Dendritic cell treated with granulocyte-macrophage colony-stimulating factor and Interleukin-4, amounts not matched to agents 40 ng/mL and 50 ng/mL, for 4 days (primary cell): Measurements from ENCODE around the gene ZNF672.
A peak's percentile ranks its signal among the peaks of the same experiment; 100 is the strongest.
"Not testable (repeated sequence)": the region's sequence is repeated elsewhere in the genome, so short reads cannot be mapped to it uniquely, and the experiment has no call there.

Experiments used
- H3K27ac Mint-ChIP-seq: one replicate; pipeline ENCODE4 v1.8.0; 2022; ENCODE audit warnings: mild to moderate bottlenecking, mixed read lengths
- H3K27me3 Mint-ChIP-seq: one replicate; pipeline ENCODE4 v1.8.0; 2022; ENCODE audit warnings: mild to moderate bottlenecking, mixed read lengths
- H3K36me3 Mint-ChIP-seq: one replicate; pipeline ENCODE4 v1.8.0; 2022; ENCODE audit warnings: low read depth, mixed read lengths
- H3K4me1 Mint-ChIP-seq: one replicate; pipeline ENCODE4 v1.8.0; 2022; ENCODE audit warnings: low read depth, mixed read lengths
- H3K4me3 Mint-ChIP-seq: one replicate; pipeline ENCODE4 v1.8.0; 2022; ENCODE audit warnings: mild to moderate bottlenecking, moderate library complexity, mixed read lengths
- H3K9me3 Mint-ChIP-seq: one replicate; pipeline ENCODE4 v1.8.0; 2022; ENCODE audit warnings: mixed read lengths
- intact Hi-C: fragments of 100-400 bp; cut with micrococcal nuclease; formaldehyde crosslinking; loops from one replicate; pipeline ENCODE4 v1.15.0; 2022

ZNF672 gene

DNA sequence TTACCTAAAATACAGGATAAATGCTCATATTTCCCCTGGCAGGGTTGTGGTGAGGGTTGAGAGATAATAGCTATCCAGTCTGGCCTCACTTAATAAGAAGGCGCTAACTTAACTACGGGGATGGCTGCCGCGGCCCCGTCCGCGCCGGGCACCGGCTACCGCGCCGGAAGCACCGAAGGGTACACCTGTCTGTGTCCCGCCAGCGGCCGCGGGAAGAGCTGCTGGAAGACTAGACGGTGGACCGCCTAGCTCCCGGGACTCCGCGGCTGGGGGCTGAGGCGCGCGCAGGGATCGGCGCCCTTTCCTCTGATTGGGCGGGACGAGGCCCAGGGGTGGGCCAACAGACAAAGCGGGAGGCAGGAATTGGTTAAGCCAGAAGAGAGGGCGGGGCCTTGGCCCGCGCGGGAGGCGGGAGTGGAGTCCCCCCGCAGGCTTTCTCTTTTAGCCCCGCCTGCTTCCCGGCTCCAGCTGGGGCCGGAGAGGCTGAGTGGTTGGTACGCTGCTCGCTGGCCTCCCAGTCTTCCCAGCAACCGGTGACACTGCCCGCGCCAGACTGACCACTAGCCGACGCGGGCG is at the start of gene ZNF672:
ZNF672 (plus strand) TSS at position 444 of the 576 bp plus-strand sequence. CDS start 9,051 bp downstream, outside the sequence.
- H3K4me1 Mint-ChIP-seq, result peaks cover 36% of the 10 kb centered on the region
- H3K27ac Mint-ChIP-seq, result no peak within 1 kb of the TSS
- H3K36me3 Mint-ChIP-seq, result peaks cover 28% of the 10 kb centered on the region
- H3K27me3 Mint-ChIP-seq, result no peaks in the 10 kb centered on the region
- no peaks in the 10 kb centered on the region for H3K9me3 Mint-ChIP-seq
- intact Hi-C loops, result loop anchor here (1.0 to 2.0 kb wide), 2 partner anchors 12 to 69 kb away; partner anchors contain the start of gene PGBD2
- no peak within 1 kb of the TSS for H3K4me3 Mint-ChIP-seq

DNA sequence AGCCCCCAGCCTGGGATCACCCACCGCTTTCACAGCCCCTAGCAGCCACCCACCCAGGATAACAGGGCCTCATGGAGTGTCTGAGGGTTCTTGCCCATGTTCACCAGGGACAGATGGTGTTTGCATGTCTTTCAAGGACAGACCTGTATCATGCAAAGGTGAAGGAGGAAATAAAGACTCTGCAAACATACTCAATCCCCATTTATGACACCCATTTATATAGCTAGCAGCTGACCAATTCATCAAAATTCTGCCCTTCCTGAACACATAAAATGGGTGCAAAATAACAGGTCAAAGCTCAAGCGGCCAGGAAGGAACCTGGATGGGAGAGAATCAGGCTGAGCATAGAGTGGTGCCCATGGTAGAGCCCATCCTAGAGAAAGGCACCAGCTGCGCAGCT is 49.7 kb upstream of the ZNF672 start:
- Mint-ChIP-seq H3K36me3 (no peaks in the 10 kb centered on the region), H3K9me3 (no peaks in the 10 kb centered on the region), H3K27ac (no peak overlapping the region), H3K4me3 (no peak overlapping the region), H3K4me1 (peaks cover 34% of the 10 kb centered on the region), H3K27me3 (peaks cover 2% of the 10 kb centered on the region)
- intact Hi-C loops, result no loop called here

GRCh38 chr1:248789337-248789736 is 48.7 kb upstream of the ZNF672 start:
- H3K36me3 Mint-ChIP-seq, H3K27me3 Mint-ChIP-seq, H3K4me3 Mint-ChIP-seq, H3K9me3 Mint-ChIP-seq, intact Hi-C loops, H3K27ac Mint-ChIP-seq: not testable (repeated sequence)
- H3K4me1 Mint-ChIP-seq, result peaks cover 40% of the 10 kb centered on the region

DNA sequence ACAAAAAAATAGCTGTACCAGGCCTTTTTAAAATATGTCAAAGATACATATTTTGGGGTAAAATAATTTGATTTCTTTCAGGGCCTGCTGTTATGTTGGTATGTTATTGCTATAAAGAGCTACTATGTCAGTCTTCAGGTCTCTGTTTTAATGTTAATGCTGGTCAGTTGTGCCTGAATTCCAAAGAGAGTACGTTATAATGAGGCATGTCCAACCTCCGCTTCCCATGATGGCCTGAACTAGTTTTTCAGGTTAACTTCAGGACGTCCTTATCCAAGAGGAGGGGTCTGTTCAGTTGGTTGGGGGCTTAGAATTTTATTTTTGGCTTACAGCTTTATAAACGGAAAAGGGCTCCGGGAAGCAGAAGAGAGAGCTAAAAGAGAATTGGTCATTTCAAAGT is 47.6 kb upstream of the ZNF672 start:
- H3K4me1 Mint-ChIP-seq, result peaks cover 41% of the 10 kb centered on the region
- H3K9me3 Mint-ChIP-seq, result peaks cover 18% of the 10 kb centered on the region
- no peaks in the 10 kb centered on the region for H3K27me3 Mint-ChIP-seq
- intact Hi-C loops, result no loop called here
- no peak overlapping the region for H3K27ac Mint-ChIP-seq
- no peak overlapping the region for H3K4me3 Mint-ChIP-seq
- no peaks in the 10 kb centered on the region for H3K36me3 Mint-ChIP-seq

GRCh38 chr1:248791010-248791409 is 47.0 kb upstream of the ZNF672 start:
- Mint-ChIP-seq H3K4me1 (peaks cover 36% of the 10 kb centered on the region), H3K27me3 (no peaks in the 10 kb centered on the region), H3K27ac (no peak overlapping the region), H3K4me3 (no peak overlapping the region), H3K9me3 (peaks cover 18% of the 10 kb centered on the region), H3K36me3 (no peaks in the 10 kb centered on the region)
- intact Hi-C loops, result no loop called here

GRCh38 chr1:248792342-248792741 is 45.7 kb upstream of the ZNF672 start:
- intact Hi-C loops, result no loop called here
- Mint-ChIP-seq H3K36me3 (no peaks in the 10 kb centered on the region), H3K27ac (no peak overlapping the region), H3K4me3 (no peak overlapping the region), H3K27me3 (no peaks in the 10 kb centered on the region), H3K4me1 (peaks cover 23% of the 10 kb centered on the region), H3K9me3 (peaks cover 18% of the 10 kb centered on the region)

GRCh38 chr1:248793592-248793991 is 44.4 kb upstream of the ZNF672 start:
- intact Hi-C loops, result no loop called here
- Mint-ChIP-seq H3K36me3 (no peaks in the 10 kb centered on the region), H3K27me3 (no peaks in the 10 kb centered on the region), H3K4me1 (peaks cover 27% of the 10 kb centered on the region), H3K4me3 (no peak overlapping the region), H3K9me3 (peaks cover 18% of the 10 kb centered on the region), H3K27ac (peak overlapping the region; percentile 9)

DNA sequence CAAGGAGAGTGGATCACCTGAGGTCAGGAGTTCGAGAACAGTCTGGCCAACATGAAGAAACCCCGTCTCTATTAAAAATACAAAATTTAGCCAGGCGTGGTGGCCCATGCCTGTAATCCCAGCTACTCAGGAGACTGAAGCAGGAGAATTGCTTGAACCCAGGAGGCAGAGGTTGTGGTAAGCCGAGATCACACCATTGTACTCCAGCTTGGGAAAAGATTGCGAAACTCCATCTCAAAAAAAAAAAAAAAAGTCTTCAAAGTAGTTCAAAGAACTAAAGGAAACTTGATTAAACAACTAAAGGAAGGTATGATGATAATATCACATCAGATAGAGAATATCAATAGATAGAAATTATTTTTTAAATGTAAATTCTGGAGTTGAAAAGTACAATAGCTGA is 43.4 kb upstream of the ZNF672 start:
- H3K4me3 Mint-ChIP-seq, H3K27me3 Mint-ChIP-seq, H3K27ac Mint-ChIP-seq, intact Hi-C loops, H3K36me3 Mint-ChIP-seq: not testable (repeated sequence)
- peaks cover 18% of the 10 kb centered on the region for H3K9me3 Mint-ChIP-seq
- H3K4me1 Mint-ChIP-seq, result peaks cover 36% of the 10 kb centered on the region

DNA sequence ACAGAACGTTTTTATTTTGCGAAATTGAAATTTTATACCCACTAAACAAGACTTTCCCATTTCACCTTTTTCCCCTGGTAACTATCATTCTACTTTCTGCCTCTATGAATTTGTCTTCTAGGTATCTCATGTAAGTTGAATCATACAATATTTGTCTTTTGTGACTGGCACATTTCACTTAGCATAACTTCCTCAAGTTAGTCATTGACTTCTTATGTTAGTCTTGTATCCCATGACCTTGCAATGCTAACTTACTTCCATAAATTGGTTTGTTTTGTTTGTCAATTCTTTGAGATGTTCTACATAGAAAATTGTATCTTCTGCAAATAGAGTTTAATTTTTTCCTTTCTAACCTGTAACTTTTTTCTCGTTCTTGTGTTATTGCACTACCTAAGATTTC is 39.2 kb upstream of the ZNF672 start:
- Mint-ChIP-seq H3K4me1 (peaks cover 36% of the 10 kb centered on the region), H3K9me3 (peaks cover 15% of the 10 kb centered on the region), H3K27ac (no peak overlapping the region), H3K4me3 (no peak overlapping the region), H3K27me3 (no peaks in the 10 kb centered on the region), H3K36me3 (no peaks in the 10 kb centered on the region)
- intact Hi-C loops, result no loop called here

DNA sequence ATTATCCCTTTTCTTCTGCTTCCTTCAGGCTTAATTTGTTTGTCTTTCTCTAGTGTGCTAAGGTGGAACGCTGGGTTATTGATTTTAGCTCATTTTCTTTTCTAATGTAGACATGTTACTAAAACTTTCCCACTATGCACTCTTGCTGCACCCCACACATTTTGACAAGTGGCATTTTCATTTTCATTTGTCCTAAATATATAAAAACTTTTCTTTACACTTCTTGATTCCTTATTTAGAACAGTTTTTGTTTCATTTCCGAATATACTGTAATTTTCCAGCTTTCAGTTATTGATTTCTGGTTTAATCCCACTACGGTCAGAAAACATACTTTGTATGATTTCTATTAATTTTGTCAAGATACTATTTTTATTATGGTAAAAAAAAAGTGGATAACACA is 37.6 kb upstream of the ZNF672 start:
- no peak overlapping the region for H3K4me3 Mint-ChIP-seq

GRCh38 chr1:248802454-248802853 is 35.6 kb upstream of the ZNF672 start:
- intact Hi-C loops, result no loop called here
- Mint-ChIP-seq H3K27me3 (no peaks in the 10 kb centered on the region), H3K27ac (no peak overlapping the region), H3K9me3 (no peaks in the 10 kb centered on the region), H3K36me3 (no peaks in the 10 kb centered on the region), H3K4me1 (peaks cover 65% of the 10 kb centered on the region), H3K4me3 (no peak overlapping the region)

More for the DNA sequence above, 37.6 kb upstream of the ZNF672 start:
- Mint-ChIP-seq H3K36me3 (no peaks in the 10 kb centered on the region), H3K9me3 (no peaks in the 10 kb centered on the region), H3K27ac (no peak overlapping the region), H3K27me3 (no peaks in the 10 kb centered on the region), H3K4me1 (peaks cover 45% of the 10 kb centered on the region)
- intact Hi-C loops, result no loop called here

DNA sequence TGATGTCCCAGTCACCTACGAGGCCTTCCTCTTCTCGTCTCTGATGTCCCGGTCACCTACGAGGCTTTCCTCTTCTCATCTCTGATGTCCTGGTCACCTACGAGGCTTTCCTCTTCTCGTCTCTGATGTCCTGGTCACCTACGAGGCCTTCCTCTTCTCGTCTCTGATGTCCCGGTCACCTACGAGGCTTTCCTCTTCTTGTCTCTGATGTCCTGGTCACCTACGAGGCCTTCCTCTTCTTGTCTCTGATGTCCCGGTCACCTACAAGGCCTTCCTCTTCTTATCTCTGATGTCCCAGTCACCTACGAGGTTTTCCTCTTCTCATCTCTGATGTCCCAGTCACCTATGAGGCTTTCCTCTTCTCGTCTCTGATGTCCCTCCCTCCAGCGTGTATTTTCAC is 34.5 kb upstream of the ZNF672 start:
- intact Hi-C loops, H3K36me3 Mint-ChIP-seq, H3K4me3 Mint-ChIP-seq, H3K9me3 Mint-ChIP-seq, H3K27me3 Mint-ChIP-seq: not testable (repeated sequence)
- Mint-ChIP-seq H3K4me1 (peaks cover 61% of the 10 kb centered on the region), H3K27ac (peak overlapping the region; percentile 82)

DNA sequence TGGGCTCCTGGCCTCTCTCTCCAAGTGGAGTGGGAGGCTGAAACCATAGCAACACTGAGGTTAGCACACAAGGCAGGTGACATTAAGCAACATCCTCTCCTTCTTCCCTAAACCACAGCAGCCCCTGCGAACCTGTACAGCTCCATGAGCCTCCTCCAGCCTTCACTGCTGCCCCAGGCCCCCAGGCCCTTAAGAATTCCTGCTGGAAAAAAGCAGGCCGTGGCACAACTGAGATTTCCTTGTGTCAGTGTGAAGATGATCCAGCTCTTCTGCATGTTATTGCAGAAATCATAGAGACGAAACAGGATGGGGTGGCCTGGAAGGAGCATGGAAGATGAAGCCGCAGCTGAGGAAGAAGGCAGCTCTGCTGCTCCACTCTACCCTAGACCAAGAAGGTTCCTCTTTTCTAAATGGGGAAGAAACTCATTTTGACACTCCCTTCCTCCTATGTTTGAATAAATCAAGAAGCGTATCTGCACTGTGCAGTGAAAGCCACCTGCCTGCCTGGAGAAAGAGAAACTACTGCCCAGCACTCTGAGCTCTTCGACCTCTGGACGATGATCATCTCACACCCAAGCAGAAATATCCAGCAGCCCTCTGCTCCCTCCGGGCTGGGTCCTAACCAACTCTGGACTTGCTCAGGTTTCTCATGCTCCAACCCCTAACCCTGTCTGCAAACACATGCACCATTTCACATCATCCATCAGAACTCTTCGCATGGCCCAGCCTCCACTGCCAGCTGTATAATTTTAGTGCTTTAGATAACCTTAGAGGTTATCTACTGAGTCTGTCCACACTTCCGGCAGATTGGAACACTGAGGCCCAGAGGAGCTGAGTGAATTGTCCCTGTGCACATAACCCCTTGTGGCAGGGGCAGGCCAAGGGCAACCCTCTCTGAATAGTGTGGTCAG is 33.0 kb upstream of the ZNF672 start:
- Mint-ChIP-seq H3K9me3 (no peaks in the 10 kb centered on the region), H3K4me3 (peak overlapping the region; percentile 66)

GRCh38 chr1:248805876-248806275 is 32.1 kb upstream of the ZNF672 start:
- Mint-ChIP-seq H3K4me3 (no peak overlapping the region), H3K9me3 (no peaks in the 10 kb centered on the region), H3K27ac (peak overlapping the region; percentile 82), H3K4me1 (peaks cover 60% of the 10 kb centered on the region), H3K27me3 (no peaks in the 10 kb centered on the region), H3K36me3 (peaks cover 21% of the 10 kb centered on the region)
- intact Hi-C loops, result loop anchor here (2.0 kb wide), 3 partner anchors 101 to 401 kb away; no protein-coding TSS in a partner anchor

More for the DNA sequence above, 33.0 kb upstream of the ZNF672 start:
- peaks cover 12% of the 10 kb centered on the region for H3K36me3 Mint-ChIP-seq
- peaks cover 56% of the 10 kb centered on the region for H3K4me1 Mint-ChIP-seq
- intact Hi-C loops, result no loop called here
- H3K27me3 Mint-ChIP-seq, result no peaks in the 10 kb centered on the region
- H3K27ac Mint-ChIP-seq, result peak overlapping the region; percentile 82
